Spleen (tissue), 11 donors: ENCODE data around the gene POU6F2. TPM values are rescaled to one million over a fixed set of nuclear protein-coding genes. Genes with fewer than 3 reads are reported as not detected.

Experiments used
- DNase-seq: peaks from one replicate; pipeline ENCODE4 v3.0.0-alpha.2; 2020
- H3K27ac ChIP-seq, 8 donors: fragments of 200-600 bp; sonication (generic) in 7 of 8; 1 replicate in 4 of 8; 2 replicates in 4 of 8; pipeline versions ENCODE4 v1.5.0 to v1.8.0; 2016 to 2021; ENCODE audit warnings: inconsistent platforms in 4 of 8, mild to moderate bottlenecking in 4 of 8, moderate library complexity in 1 of 8
- H3K27me3 ChIP-seq, 7 donors: fragments of 200-600 bp; sonication (generic) in 6 of 7; replicated peaks in 1 of 7; 1 replicate in 4 of 7; 2 replicates in 3 of 7; pipeline versions ENCODE4 v1.5.0 to v1.8.0; 2016 to 2021; ENCODE audit warnings: inconsistent platforms in 3 of 7, mild to moderate bottlenecking in 1 of 7
- H3K36me3 ChIP-seq, 6 donors: fragments of 200-600 bp; sonication (generic) in 5 of 6; 1 replicate in 4 of 6; 2 replicates in 2 of 6; pipeline versions ENCODE4 v1.5.0 to v1.8.0; 2016 to 2021; ENCODE audit warnings: inconsistent platforms in 2 of 6
- H3K4me1 ChIP-seq, 6 donors: fragments of 200-600 bp; sonication (generic) in 5 of 6; 1 replicate in 3 of 6; 2 replicates in 3 of 6; pipeline versions ENCODE4 v1.5.0 to v1.8.0; 2016 to 2021; ENCODE audit warnings: inconsistent platforms in 3 of 6
- H3K4me3 ChIP-seq, 8 donors: fragments of 200-600 bp; sonication (generic) in 7 of 8; 1 replicate in 4 of 8; 2 replicates in 4 of 8; pipeline versions ENCODE4 v1.5.0 to v1.8.0; 2016 to 2021; ENCODE audit warnings: inconsistent platforms in 4 of 8, mild to moderate bottlenecking in 4 of 8, moderate library complexity in 2 of 8
- H3K9me3 ChIP-seq, 8 donors: fragments of 200-600 bp; sonication (generic) in 7 of 8; 1 replicate in 4 of 8; 2 replicates in 4 of 8; pipeline versions ENCODE4 v1.5.0 to v1.8.0; 2016 to 2021; ENCODE audit warnings: inconsistent platforms in 4 of 8
- POLR2A ChIP-seq, 3 donors: fragments of 450-650 bp; IDR thresholded peaks; one replicate each; pipeline ENCODE4 v1.5.1; 2017; ENCODE audit warnings: antibody characterized with exemption in 3 of 3, mild to moderate bottlenecking in 1 of 3
- POLR2AphosphoS5 ChIP-seq, 3 donors: sonication (generic); formaldehyde crosslinking; IDR thresholded peaks; one replicate each; pipeline ENCODE4 v1.5.1; 2017; ENCODE audit warnings: antibody characterized with exemption in 3 of 3
- WGBS, 5 donors: extraction: QIAGEN DNeasy Blood & Tissue Kit in 3 of 5; methylation state at CpG; one replicate each; pipeline versions ENCODE4 v1.1.5 to v1.1.7; 2013 to 2018; 5-methylcytosine and 5-hydroxymethylcytosine counted together
- intact Hi-C: fragments of 100-400 bp; cut with DNase I; formaldehyde crosslinking; loops from one replicate; pipeline ENCODE4 v1.15.0; 2023; ENCODE audit warnings: low total_unique reads
- polyA plus RNA-seq, 3 donors: library from polyadenylated mRNA; stranded (reverse); fragments of 200-250 nt; gene quantifications; one replicate each; pipeline ENCODE4 v1.2.1, GENCODE V29; 2013
- total RNA-seq, 7 donors: library from RNA; depleted of rRNA in 3 of 7; stranded (reverse); fragments of >200 nt in 3 of 7; fragmentation: NEBNext Ultra II Directional in 4 of 7; extraction: Animal tissue kit (Norgen Biotek cat#: 25700) in 4 of 7; gene quantifications; one replicate each; pipeline versions ENCODE4 v1.1.0 to v1.2.1, GENCODE V29; 2016 to 2021
- TF ChIP-seq, protein P1 (sequence below), 11 experiments: fragments of 200-600 bp in 7 of 11; fragments of 450-650 bp in 4 of 11; sonication (generic) in 4 of 11; IDR thresholded peaks in 8 of 11; conservative IDR thresholded peaks in 3 of 11; 1 replicate in 7 of 11; 2 replicates in 4 of 11; pipeline versions ENCODE4 v1.4.0 to v1.8.0; 2016 to 2021; ENCODE audit warnings: antibody characterized with exemption in 11 of 11, inconsistent platforms in 4 of 11, mild to moderate bottlenecking in 1 of 11
- donor health status: healthy with polysubstance abuse.
- donor health status: DM: no; HTN: no; CAD: no; lungs with moderate emphysema.
- donor health status: DM: no; HTN: no; CAD: no.
- donor health status: Bipolar disorder and iron deficiency.
- donor health status: healthy.
- donor health status: DM: no; HTN: no; CAD: no.
- donor health status: DM: yes; HTN: yes; CAD: no.

POU6F2 gene
- total and polyA plus RNA-seq, 10 donors: 0.04 to 0.54 (median 0.23) TPM; not detected in 7

DNA sequence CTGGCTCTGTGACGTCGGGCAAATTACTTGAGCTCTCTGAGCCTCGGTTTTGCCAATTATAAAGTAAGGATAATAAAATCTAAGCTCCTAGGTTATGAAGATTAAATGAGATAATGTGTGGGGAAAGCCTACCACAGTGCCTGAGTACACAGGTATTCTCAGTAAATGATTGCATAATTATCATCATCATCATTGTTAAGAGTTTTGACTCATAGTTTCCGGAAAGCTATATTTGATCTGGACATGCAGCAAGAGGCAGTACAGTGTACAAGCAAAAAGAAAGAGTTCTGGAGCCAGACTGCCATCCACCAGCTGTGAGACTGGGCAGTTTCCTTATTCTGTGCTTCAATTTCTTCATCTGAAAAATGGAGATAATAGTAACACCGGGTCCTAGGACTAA lies 432.9 kb downstream of the POU6F2 start:
- TF ChIP-seq POLR2AphosphoS5 (IDR thresholded peaks at IDR 0.05): no peak
- TF ChIP-seq POLR2A (IDR thresholded peaks at IDR 0.05): no peak
- TF ChIP-seq, protein P1, sequence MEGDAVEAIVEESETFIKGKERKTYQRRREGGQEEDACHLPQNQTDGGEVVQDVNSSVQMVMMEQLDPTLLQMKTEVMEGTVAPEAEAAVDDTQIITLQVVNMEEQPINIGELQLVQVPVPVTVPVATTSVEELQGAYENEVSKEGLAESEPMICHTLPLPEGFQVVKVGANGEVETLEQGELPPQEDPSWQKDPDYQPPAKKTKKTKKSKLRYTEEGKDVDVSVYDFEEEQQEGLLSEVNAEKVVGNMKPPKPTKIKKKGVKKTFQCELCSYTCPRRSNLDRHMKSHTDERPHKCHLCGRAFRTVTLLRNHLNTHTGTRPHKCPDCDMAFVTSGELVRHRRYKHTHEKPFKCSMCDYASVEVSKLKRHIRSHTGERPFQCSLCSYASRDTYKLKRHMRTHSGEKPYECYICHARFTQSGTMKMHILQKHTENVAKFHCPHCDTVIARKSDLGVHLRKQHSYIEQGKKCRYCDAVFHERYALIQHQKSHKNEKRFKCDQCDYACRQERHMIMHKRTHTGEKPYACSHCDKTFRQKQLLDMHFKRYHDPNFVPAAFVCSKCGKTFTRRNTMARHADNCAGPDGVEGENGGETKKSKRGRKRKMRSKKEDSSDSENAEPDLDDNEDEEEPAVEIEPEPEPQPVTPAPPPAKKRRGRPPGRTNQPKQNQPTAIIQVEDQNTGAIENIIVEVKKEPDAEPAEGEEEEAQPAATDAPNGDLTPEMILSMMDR (IDR thresholded peaks at IDR 0.05 in 8 of 11, conservative IDR thresholded peaks at IDR 0.05 in 3 of 11): no peak
- Histone ChIP-seq H3K4me3 (no peak overlapping the region), H3K27ac (no peak overlapping the region), H3K36me3 (no peaks in the 10 kb centered on the region), H3K4me1 (peaks cover 0 to 22% (median 14%) of the 10 kb centered on the region in 6 donors), H3K27me3 (peaks cover 0 to 27% (median 0%) of the 10 kb centered on the region in 7 donors), H3K9me3 (no peaks in the 10 kb centered on the region)
- DNase-seq: no peak
- intact Hi-C loops: no loop called here
- 84 to 96% (median 94%) methylated on average over 5 of the region's 5 CpGs for WGBS, 5 donors

DNA sequence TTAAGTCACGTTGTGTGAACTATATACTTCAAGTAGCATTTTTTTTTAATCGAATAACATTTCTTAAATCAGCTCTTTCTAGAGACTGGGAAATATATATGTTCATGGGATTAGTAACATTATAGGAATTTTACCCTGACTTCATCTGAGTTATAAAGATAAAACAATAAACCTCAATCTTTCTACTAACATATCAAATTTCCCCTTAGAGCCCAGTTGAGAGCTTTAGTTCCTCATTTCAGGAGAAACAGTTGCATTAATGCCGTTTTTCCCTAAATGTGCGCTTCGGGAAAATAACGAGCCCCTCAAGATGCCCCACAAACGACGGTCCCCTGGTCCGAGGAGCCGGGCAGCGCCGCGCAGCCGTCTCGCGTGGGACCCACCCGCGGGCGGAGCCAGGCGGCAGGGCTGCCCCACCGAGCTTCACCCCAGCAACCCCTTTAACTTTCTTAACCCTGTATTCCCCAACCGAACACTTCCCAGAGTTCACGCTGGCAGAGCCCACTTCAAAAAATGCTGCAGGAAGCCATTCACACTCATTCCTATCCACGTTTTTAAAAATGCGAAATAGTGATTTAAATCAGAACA lies 436.0 kb downstream of the POU6F2 start:
- Histone ChIP-seq H3K4me1 (peaks cover 0 to 22% (median 14%) of the 10 kb centered on the region in 6 donors), H3K9me3 (no peaks in the 10 kb centered on the region), H3K27me3 (peaks cover 0 to 49% (median 5%) of the 10 kb centered on the region in 7 donors), H3K4me3 (peak overlapping the region; percentile 41 to 73 (median 47)), H3K36me3 (no peaks in the 10 kb centered on the region), H3K27ac (peak overlapping the region in 1 of 8 donors; percentile 4)
- DNase-seq: no peak
- 7 to 8% (median 7%) methylated on average over 25 of the region's 25 CpGs for WGBS, 5 donors
- TF ChIP-seq POLR2AphosphoS5 (IDR thresholded peaks at IDR 0.05) (no peak), POLR2A (IDR thresholded peaks at IDR 0.05) (no peak)
- TF ChIP-seq, protein P1 (IDR thresholded peaks at IDR 0.05 in 8 of 11, conservative IDR thresholded peaks at IDR 0.05 in 3 of 11): no peak
- intact Hi-C loops: no loop called here

DNA sequence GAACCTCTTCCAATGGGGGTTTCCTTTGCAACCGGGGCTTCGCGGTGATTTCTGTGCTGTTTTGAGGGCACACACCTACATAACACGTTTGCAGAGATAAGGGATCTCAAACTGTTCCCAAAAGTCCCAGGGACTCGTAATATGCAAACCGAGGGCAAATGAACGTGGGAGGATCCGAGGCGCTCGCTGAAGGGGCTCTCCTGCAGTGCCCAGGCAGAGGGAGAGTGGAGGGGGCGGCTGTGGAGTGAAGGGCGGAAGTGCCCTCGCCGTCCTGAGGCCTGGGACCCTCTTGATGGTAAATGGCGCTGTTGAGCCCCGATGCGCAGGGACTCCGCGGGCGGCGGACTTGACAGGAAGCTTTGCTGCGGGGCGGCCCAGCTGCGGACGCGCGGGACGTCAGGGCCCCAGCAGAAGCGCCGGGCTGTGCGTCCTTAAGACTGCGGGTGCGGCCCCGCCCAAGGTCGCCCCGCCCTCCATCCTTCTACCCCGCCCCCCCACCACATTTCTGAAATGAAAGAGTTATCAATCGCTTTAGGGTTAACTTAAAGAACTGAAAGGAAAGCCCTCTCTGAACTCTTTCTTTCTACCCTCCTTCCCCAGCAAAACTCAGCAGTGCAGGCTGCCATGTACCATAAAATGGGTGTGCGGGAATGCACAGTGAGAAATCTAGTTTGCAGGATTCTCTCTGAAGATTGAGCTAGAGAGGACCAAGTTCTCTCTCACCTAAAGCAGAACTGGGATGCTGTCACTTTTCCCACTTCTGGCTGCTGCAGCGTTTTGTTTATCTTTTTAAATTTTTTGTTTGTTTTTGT lies 436.7 kb downstream of the POU6F2 start:
- peaks cover 0 to 22% (median 14%) of the 10 kb centered on the region in 6 donors for H3K4me1 ChIP-seq
- 2 to 3% (median 2%) methylated on average over 21 to 40 of the region's 40 CpGs for WGBS, 5 donors
- peak overlapping the region; percentile 41 to 73 (median 47) for H3K4me3 ChIP-seq
- H3K27ac ChIP-seq: peak overlapping the region in 1 of 8 donors; percentile 4
- H3K9me3 ChIP-seq: no peaks in the 10 kb centered on the region
- TF ChIP-seq POLR2AphosphoS5 (IDR thresholded peaks at IDR 0.05) (peak in 2 of 3 donors; percentile 31 to 42), POLR2A (IDR thresholded peaks at IDR 0.05) (no peak)
- TF ChIP-seq, protein P1 (IDR thresholded peaks at IDR 0.05 in 8 of 11, conservative IDR thresholded peaks at IDR 0.05 in 3 of 11): peak in 1 of 11 experiments; percentile 25
- H3K27me3 ChIP-seq: peaks cover 0 to 53% (median 5%) of the 10 kb centered on the region in 7 donors
- no peaks in the 10 kb centered on the region for H3K36me3 ChIP-seq
- intact Hi-C loops: no loop called here
- peak; percentile 84 for DNase-seq
